Breast epithelium (tissue), 4 donors: ENCODE measurements around the gene C10orf88. TPM values are rescaled to one million over a fixed set of nuclear protein-coding genes. Genes with fewer than 3 reads are reported as not detected.

ENCODE experiments used
- DNase-seq, 2 donors: peaks; one replicate each; pipeline ENCODE4 v3.0.0-alpha.2; 2019; ENCODE audit warnings: low spot score in 2 of 2
- H3K27ac ChIP-seq, 2 donors: fragments of 200-600 bp; sonication (generic) in 1 of 2; one replicate each; pipeline ENCODE4 v1.5.1; 2016 to 2019; ENCODE audit warnings: mild to moderate bottlenecking in 1 of 2
- H3K27me3 ChIP-seq, 2 donors: fragments of 200-600 bp; sonication (generic) in 1 of 2; one replicate each; pipeline versions ENCODE4 v1.5.1 to v1.6.0; 2017 to 2019; ENCODE audit warnings: control low read depth in 1 of 2, mild to moderate bottlenecking in 1 of 2
- H3K36me3 ChIP-seq: fragments of 200-600 bp; one replicate; pipeline ENCODE4 v1.5.1; 2019
- H3K4me1 ChIP-seq, 2 donors: fragments of 200-600 bp; sonication (generic); one replicate each; pipeline ENCODE4 v1.5.1; 2016 to 2019; ENCODE audit warnings: control low read depth in 1 of 2
- H3K4me3 ChIP-seq, 3 donors: fragments of 200-600 bp; sonication (generic); 1 replicate in 2 of 3; 2 replicates in 1 of 3; pipeline ENCODE4 v1.5.1; 2016 to 2019; ENCODE audit warnings: mild to moderate bottlenecking in 3 of 3, moderate library complexity in 2 of 3
- H3K9me3 ChIP-seq, 2 donors: fragments of 200-600 bp; sonication (generic) in 1 of 2; one replicate each; pipeline ENCODE4 v1.5.1; 2016 to 2019; ENCODE audit warnings: control low read depth in 1 of 2
- CTCF ChIP-seq, 3 donors: fragments of 450-650 bp; IDR thresholded peaks; one replicate each; pipeline ENCODE4 v1.5.1; 2016 to 2017; ENCODE audit warnings: antibody characterized with exemption in 3 of 3, mild to moderate bottlenecking in 3 of 3, moderate library complexity in 3 of 3
- POLR2A ChIP-seq: fragments of 450-650 bp; IDR thresholded peaks from one replicate; pipeline ENCODE4 v1.6.1; 2016; ENCODE audit warnings: antibody characterized with exemption, mild to moderate bottlenecking, moderate library complexity
- POLR2AphosphoS5 ChIP-seq, 3 donors: sonication (generic); formaldehyde crosslinking; IDR thresholded peaks; one replicate each; pipeline ENCODE4 v1.6.1; 2017; ENCODE audit warnings: antibody characterized with exemption in 3 of 3
- intact Hi-C: fragments of 100-400 bp; cut with DNase I; formaldehyde crosslinking; loops from one replicate; pipeline ENCODE4 v1.15.1; 2023; ENCODE audit warnings: low total_unique reads
- total RNA-seq, 3 donors: library from RNA; depleted of rRNA; stranded (reverse); fragments of >200 nt; gene quantifications; one replicate each; pipeline ENCODE4 v1.1.0, GENCODE V29; 2016

Gene C10orf88
- 1 to 10 TPM; 4.5 to 8.0 (median 7.5) TPM for total RNA-seq

- no peaks in the 10 kb centered on the region for H3K36me3 ChIP-seq
- H3K27me3 ChIP-seq: no peaks in the 10 kb centered on the region
- peak; percentile 93 for DNase-seq
- H3K4me1 ChIP-seq: no peaks in the 10 kb centered on the region
- intact Hi-C loops: no loop called here
- no peaks in the 10 kb centered on the region for H3K9me3 ChIP-seq
- peak within 1 kb of the TSS; percentile 57 to 76 for H3K27ac ChIP-seq
- H3K4me3 ChIP-seq: peak within 1 kb of the TSS; percentile 72 to 92 (median 86)
- no peak for TF ChIP-seq CTCF (IDR thresholded peaks at IDR 0.05)
- TF ChIP-seq POLR2AphosphoS5 (IDR thresholded peaks at IDR 0.05): peak; percentile 58 to 66 (median 62)
- TF ChIP-seq POLR2A: no peak
Observed at GRCh38 chr10:122953902-122954730, at the start of gene C10orf88. Gene C10orf88, minus strand, starts transcription at chr10:122954227. Its CDS starts 49 bp downstream, at chr10:122954178.

GRCh38 chr10:123001370-123001769, 47.3 kb upstream of the C10orf88 start:
- H3K4me1 ChIP-seq: peaks cover 0 to 4% of the 10 kb centered on the region in 2 donors
- H3K4me3 ChIP-seq: no peak overlapping the region
- H3K9me3 ChIP-seq: no peaks in the 10 kb centered on the region
- H3K27me3 ChIP-seq: no peaks in the 10 kb centered on the region
- DNase-seq: no peak
- no peaks in the 10 kb centered on the region for H3K36me3 ChIP-seq
- H3K27ac ChIP-seq: no peak overlapping the region
- TF ChIP-seq POLR2AphosphoS5 (IDR thresholded peaks at IDR 0.05) (no peak), CTCF (IDR thresholded peaks at IDR 0.05) (no peak), POLR2A (no peak)
- intact Hi-C loops: no loop called here

- no peaks in the 10 kb centered on the region for H3K27me3 ChIP-seq
- intact Hi-C loops: no loop called here
Observed at GRCh38 chr10:123000155-123000554, 46.1 kb upstream of the C10orf88 start.

GRCh38 chr10:122999347-122999746, 45.3 kb upstream of the C10orf88 start:
- no peak overlapping the region for H3K27ac ChIP-seq
- H3K36me3 ChIP-seq: no peaks in the 10 kb centered on the region
- DNase-seq: no peak
- no peaks in the 10 kb centered on the region for H3K9me3 ChIP-seq
- no peaks in the 10 kb centered on the region for H3K27me3 ChIP-seq
- intact Hi-C loops: no loop called here
- no peak overlapping the region for H3K4me3 ChIP-seq
- no peaks in the 10 kb centered on the region for H3K4me1 ChIP-seq
- TF ChIP-seq POLR2A (no peak), POLR2AphosphoS5 (IDR thresholded peaks at IDR 0.05) (no peak), CTCF (IDR thresholded peaks at IDR 0.05) (no peak)

More at GRCh38 chr10:123000155-123000554, 46.1 kb upstream of the C10orf88 start:
- H3K36me3 ChIP-seq: no peaks in the 10 kb centered on the region
- H3K27ac ChIP-seq: no peak overlapping the region
- DNase-seq: no peak
- no peaks in the 10 kb centered on the region for H3K4me1 ChIP-seq
- no peaks in the 10 kb centered on the region for H3K9me3 ChIP-seq
- TF ChIP-seq CTCF (IDR thresholded peaks at IDR 0.05): no peak
- no peak for TF ChIP-seq POLR2AphosphoS5 (IDR thresholded peaks at IDR 0.05)
- no peak for TF ChIP-seq POLR2A
- no peak overlapping the region for H3K4me3 ChIP-seq

GRCh38 chr10:122998934-122999333, 44.9 kb upstream of the C10orf88 start:
- intact Hi-C loops: no loop called here
- DNase-seq: no peak
- no peak overlapping the region for H3K27ac ChIP-seq
- H3K27me3 ChIP-seq: no peaks in the 10 kb centered on the region
- H3K36me3 ChIP-seq: no peaks in the 10 kb centered on the region
- no peak overlapping the region for H3K4me3 ChIP-seq
- TF ChIP-seq CTCF (IDR thresholded peaks at IDR 0.05): no peak
- no peak for TF ChIP-seq POLR2A
- no peak for TF ChIP-seq POLR2AphosphoS5 (IDR thresholded peaks at IDR 0.05)
- H3K9me3 ChIP-seq: no peaks in the 10 kb centered on the region
- H3K4me1 ChIP-seq: no peaks in the 10 kb centered on the region
